ENCODE measurements around the gene MAPK6.
"Not testable (repeated sequence)": the region's sequence is repeated elsewhere in the genome, so short reads cannot be mapped to it uniquely, and the experiment has no call there.

- TF ChIP-seq ZBTB17 (tag by site-specific recombination; IDR thresholded peaks at IDR 0.05); CTCF (tag by site-specific recombination; IDR thresholded peaks at IDR 0.05); TRIM28 (IDR thresholded peaks at IDR 0.05; ENCODE audit: borderline replicate concordance, low read length); ZBTB26 (tag by site-specific recombination; optimal IDR thresholded peaks at IDR 0.05); ZFP37 (tag by site-specific recombination; IDR thresholded peaks at IDR 0.05): not testable (repeated sequence)
Measured at GRCh38 chr15:52083037-52083359, 64.0 kb downstream of the MAPK6 start.
